GM18499 (cell line): ENCODE data around the gene REPIN1.

Experiments
- ATAC-seq: cut with Tn5 transposase; IDR thresholded peaks from one replicate; pipeline ENCODE4 v1.9.1; 2021; ENCODE audit warnings: moderate number of reproducible peaks; ENCODE audit not compliant: insufficient read depth, unreplicated experiment

REPIN1 gene

DNA sequence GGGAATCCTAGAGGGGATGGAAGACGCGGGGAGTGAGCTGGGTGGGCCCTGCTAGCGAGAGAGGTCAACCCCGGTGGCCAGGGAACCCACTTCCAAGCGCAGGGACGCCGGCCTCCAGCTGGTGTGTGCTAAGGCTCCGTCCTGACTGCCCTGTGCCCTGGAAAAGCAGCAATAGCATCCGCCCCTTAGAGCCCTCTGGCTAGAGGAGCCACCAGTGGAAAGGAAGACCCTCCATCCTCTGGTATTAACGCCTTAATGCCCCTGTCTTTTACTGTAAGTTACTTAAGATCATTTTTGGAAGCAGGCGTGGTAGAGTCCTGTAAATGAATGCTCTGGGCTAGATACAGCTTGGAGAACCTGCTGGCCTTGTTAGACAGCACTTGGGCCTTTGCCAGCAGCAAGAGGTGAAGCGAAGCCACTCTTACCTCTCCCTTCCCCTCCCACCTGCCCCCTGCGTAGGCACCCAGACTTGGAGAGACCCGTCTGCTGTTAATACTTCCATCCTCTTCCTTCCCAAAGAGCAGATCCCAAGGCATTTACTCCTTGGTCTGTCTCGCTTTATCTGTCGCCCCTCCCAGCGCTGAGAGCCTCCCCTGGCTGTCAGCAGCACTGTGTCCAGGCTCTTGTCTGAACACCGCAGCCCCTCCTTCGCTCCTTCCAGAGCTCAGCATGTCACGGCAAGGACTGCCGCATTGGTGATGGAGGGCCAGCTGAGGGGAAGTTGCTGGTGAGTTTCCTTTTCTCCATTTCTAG, 4.6 kb downstream of the REPIN1 start:
- ATAC-seq: no peak

- no peak for ATAC-seq
These were observed 5.4 kb downstream of the REPIN1 start for GRCh38 chr7:150374026-150374425.

GRCh38 chr7:150374472-150374871, 5.8 kb downstream of the REPIN1 start:
- ATAC-seq: no peak

- no peak for ATAC-seq
These were observed 7.3 kb downstream of the REPIN1 start for GRCh38 chr7:150375662-150376521.

DNA sequence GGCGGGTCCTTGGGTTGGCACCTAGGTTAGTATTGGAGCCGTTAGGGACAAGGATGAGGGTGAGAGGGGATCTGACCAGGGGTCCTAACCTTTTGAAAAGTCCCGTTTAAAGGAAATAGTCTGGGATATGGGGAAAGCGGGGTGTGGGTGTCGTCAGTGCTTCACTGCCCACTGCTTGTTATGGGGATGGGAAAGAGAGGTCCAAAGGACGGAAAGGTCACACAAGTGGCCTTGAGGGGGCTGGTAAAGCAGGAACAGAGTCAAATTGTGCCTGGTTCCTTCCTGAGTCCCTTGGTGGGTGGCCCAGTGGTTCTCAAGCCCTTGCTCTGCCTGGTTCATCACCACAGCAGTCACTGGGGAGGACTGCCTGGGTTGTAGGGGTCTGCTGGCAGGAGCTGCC, 7.9 kb downstream of the REPIN1 start:
- ATAC-seq: no peak

- no peak for ATAC-seq
These were observed 8.6 kb downstream of the REPIN1 start for GRCh38 chr7:150377196-150377595.

- no peak for ATAC-seq
These were observed 9.0 kb downstream of the REPIN1 start for GRCh38 chr7:150377635-150378034.

- ATAC-seq: no peak
These were observed 9.7 kb downstream of the REPIN1 start for GRCh38 chr7:150378115-150378852.

DNA sequence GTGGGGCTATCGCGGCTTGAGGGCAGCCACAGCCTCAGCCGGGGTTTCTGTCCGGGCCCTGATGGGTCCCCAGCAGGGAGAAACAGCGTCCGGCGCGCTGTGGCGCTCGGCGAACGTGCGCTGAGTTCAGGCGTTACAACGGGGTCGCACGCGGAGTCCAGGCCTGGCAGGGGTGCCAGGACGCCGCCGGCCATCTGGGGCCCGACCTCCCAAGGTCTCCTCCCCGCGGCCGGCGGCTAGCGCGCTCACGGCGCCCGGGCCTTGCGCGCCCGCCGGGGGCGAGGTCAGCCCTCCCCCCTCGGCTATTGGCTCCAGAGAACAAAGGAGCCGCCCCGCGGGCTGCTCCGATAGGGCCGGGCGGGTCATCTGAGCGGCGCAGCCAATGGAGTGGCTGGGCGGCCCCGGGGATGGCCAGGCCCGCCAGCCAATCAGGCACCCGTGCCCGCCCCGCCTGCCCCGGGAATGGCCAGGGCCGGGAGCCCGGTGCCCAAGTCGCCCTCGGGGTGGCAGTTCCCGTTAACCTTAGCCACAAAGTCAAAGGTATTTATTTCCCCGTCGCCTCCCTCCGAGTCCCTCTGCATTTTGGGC, 10.3 kb downstream of the REPIN1 start, which contains the start of gene ZNF775:
Gene ZNF775 (plus strand): TSS at position 478 of the 588 bp plus-strand sequence. CDS start 9,141 bp downstream, outside the sequence.
- peak; percentile 38 for ATAC-seq

GRCh38 chr7:150379441-150380379, 11.1 kb downstream of the REPIN1 start:
- ATAC-seq: peak; percentile 19

DNA sequence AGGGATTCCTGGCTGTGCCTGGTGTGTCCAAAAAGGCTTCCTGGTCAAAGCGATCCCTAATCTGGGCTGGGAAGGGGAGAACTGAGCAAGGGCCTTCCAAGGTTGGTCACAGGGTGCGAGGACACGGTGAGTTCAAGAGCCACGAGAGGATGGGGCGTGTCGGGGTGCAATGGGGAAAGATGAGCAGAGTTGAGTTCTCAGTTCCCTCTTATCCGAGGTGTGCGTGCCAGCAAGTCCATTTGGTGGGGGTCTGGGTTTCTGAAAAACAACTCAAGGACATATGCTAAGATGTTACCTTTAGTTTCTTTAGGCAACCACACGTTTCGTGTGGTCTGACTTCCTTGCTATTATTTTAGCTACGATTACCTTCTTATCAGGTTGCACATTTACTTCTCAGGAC, 11.8 kb downstream of the REPIN1 start:
- no peak for ATAC-seq

DNA sequence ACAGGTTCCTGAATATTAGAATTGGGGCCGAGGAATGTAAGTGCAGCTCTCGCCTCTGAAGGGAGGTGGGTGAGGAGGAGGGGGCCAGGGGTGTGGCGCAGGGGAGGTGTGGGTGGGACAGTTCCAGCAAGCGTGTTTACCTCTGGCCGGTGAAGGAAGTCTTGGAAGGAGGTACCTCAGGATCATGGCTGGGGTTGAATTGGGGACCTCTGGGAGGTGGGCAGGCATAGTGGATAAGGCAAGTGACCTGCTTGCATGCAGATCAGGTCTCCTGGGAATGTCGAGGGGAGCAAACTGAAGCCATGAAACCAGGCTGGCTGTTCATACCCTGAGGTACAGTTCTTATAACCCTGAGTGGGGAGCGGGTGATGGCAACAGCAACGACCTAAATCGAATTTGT, 12.5 kb downstream of the REPIN1 start:
- ATAC-seq: no peak

DNA sequence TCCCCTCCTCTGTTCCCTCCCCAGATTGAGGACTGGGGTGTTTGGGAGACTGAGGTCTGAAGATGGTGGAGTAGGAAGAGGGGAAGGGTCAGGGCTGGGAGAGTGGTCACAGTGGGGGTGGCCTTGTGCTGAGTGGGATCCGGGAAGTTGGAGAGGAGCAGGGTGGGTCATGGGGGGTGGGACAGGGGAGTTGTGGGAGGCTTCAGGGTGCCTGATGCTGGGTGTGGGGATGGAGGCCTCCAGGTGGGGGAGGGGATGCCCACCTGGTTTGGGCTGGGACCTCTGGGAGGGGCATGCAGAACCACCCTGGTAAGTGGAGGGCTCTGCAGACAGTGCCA, 13.1 kb downstream of the REPIN1 start:
- no peak for ATAC-seq

DNA sequence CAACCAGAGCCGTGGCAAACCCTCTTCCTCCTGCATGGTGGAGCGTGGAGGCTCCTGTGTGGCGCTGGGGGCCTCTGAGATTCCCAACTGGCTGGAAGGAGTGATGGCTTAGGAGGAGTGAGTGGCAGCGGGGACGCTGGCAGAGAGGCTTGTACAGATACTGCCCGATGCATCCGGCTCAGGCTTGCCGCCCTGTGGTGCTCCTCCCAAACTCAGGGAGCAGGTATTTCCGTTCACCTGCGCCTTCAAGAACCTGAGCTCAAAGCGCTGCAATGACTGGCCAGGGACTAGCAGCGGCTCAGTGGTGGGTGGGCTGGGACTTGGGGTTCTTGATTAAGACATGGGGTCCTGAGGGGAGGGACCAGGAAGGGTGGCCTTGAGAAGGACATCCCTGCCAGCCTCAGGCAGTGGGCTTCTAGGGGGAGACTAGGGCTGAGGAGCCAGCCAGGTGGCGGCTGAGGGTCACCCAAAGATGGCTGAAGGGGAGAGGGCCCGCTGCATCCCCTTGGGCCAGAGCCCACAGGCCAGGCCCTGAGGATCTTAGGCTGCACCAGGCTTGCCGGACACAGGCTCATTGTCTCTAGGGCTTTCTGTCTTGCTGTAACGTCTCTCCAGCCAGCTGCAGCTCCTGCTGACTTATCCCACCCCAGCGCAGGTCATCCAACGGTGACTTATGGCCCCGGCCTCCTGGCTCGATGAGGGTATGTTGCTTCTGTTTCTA, 13.7 kb downstream of the REPIN1 start:
- no peak for ATAC-seq

DNA sequence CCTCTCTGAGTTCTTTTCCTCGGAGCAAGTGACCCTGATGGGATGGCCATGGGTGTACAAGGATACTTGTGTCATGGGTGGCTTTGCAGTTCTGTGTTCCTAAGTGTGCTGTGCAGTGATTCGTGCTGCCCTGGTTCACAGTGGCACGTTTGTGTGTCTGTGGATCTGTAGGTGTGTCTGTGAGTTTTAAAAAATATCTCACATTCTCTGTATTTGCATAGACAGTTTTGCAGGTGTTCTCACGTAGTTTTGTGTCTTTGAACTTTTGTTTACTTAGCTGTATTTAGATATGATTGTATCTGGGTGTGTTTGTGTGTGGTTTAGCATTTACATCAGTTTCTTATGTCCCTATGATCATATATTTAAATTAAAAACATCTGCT, 14.2 kb downstream of the REPIN1 start:
- ATAC-seq: no peak

DNA sequence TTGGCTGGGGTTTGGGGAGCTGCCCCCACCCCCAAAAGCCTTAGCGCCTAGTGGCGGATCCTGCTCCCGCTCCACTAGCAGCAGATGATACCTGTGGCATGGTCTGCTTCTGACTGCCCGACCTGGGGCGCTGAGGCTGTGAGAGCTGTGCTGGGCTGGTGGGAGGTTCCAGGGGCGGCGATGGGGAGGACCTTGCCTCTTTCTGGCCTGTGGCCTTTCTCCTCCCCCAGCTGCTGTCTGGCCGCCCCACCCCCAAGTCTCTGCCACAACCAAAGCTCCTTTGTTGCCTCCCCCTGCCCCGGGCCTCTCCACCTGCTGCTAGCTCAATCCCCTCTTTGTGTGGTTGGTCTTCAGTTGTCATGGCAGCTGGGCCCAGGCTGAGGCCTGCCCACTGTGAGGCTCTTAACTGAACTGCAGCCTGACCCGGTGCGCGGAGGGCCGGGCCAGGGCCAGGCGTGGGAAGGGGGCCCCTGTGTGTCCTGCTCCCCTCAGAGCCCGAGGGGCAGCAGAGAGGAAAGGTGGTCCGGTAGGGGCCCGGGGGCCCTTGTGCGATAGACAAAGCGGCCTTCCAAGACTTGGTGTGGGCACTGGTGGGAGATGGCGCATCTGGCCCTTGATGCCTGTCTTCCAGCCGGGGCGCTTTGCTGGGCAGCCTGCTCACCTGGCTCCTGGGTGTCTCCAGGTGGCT, 15.2 kb downstream of the REPIN1 start:
- no peak for ATAC-seq

DNA sequence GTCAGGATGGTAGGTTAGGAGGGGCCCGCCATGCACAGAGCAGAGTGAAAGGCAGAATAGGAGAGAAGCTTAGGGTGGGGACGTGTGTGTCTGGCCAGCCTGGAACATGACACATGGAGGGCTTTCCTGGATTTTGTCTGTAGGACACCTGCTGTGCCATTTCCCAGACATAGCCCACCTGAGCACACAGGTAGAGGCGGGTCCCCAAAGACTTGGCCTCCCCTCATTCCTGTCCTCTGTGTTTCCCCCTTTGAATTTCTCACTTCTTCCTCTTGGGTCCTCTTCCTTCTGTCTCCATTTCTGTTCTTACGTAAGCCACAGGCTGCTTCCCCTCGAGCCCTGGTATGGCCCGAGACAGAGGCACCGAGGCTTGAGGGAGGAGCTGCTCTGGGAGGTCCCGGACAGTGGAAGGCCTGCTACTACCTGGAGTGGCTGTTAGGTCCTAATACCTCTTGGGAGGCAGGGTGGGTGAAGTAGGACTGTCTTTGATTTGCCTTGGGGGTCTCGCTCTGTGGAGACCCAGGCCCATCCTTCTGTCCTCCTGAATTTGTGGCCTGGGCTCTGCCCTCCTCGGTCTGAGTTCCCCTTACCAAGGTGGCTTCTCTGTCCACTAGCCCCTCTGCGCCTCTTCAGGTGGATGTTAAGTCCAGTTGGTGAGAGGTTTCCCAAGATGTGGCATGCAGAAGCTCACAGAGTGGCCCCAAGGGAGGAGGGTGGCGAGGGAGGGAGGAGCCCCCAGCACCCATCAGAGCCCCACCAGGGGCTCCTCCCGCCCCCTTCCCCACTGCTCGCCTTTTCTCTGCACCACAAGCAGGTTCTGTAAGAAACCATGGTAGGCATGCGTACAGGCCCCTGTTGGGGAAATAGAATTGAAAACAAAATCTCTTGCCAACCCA, 16.0 kb downstream of the REPIN1 start:
- no peak for ATAC-seq
